RWPE2 (cell line): ENCODE results near the gene ZNF8.

ENCODE experiments used
- ATAC-seq: fragments of 200-7000 bp; cut with Tn5 transposase; 3 replicates; pipeline ENCODE4 v1.9.1; 2021; ENCODE audit warnings: low read depth
- DNase-seq: peaks from one replicate; pipeline ENCODE4 v3.0.0-alpha.2; 2020; ENCODE audit warnings: low spot score
- H3K27ac ChIP-seq: fragments of 450-650 bp; 2 replicates; pipeline ENCODE4 v1.5.1; 2017; ENCODE audit warnings: mild to moderate bottlenecking; ENCODE audit not compliant: poor library complexity, severe bottlenecking
- H3K27me3 ChIP-seq: fragments of 250-450 bp; sonication (Bioruptor Pico); 2 replicates; pipeline ENCODE4 v1.5.1; 2021; ENCODE audit warnings: mild to moderate bottlenecking, moderate library complexity; ENCODE audit not compliant: insufficient read depth, poor library complexity, severe bottlenecking
- H3K36me3 ChIP-seq: fragments of 250-450 bp; sonication (Bioruptor Pico); 2 replicates; pipeline ENCODE4 v1.5.1; 2020; ENCODE audit warnings: low read depth, mild to moderate bottlenecking, moderate library complexity
- H3K4me1 ChIP-seq: fragments of 250-450 bp; sonication (Bioruptor Pico); 2 replicates; pipeline ENCODE4 v1.5.1; 2021; ENCODE audit warnings: mild to moderate bottlenecking, moderate library complexity; ENCODE audit not compliant: insufficient read depth, poor library complexity, severe bottlenecking
- H3K4me3 ChIP-seq: fragments of 250-450 bp; sonication (Bioruptor Pico); 2 replicates; pipeline ENCODE4 v1.5.1; 2021; ENCODE audit warnings: mild to moderate bottlenecking, moderate library complexity; ENCODE audit not compliant: severe bottlenecking
- H3K9me3 ChIP-seq: fragments of 250-450 bp; sonication (Bioruptor Pico); 2 replicates; pipeline ENCODE4 v1.5.1; 2021; ENCODE audit warnings: mild to moderate bottlenecking, moderate library complexity; ENCODE audit not compliant: severe bottlenecking
- TF ChIP-seq, protein P1 (sequence below): fragments of 450-650 bp; IDR thresholded peaks from one replicate; pipeline ENCODE4 v1.5.1; 2017; ENCODE audit warnings: mild to moderate bottlenecking, moderate library complexity; ENCODE audit not compliant: poor library complexity, severe bottlenecking

The ZNF8 gene

DNA sequence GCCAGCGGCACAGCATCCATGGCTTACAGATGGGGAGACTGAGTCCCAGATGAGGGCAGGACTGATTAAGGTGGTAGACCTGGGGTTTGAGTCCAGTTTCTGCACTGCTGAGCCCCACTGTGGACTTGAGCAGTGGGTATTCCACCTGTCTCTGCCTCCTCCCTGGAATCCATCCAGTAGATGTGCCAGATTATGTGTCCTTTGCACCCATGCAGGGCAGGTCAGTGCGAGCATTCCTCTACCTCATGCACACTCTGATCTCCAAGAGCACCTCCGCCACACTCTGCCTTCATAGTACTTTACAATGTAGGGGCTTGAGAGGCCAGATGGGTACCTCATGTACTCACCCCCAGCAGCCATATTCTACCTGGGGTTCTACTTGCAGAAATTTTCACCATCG, 58.1 kb downstream of the ZNF8 start:
- Histone ChIP-seq H3K27me3 (no peaks in the 10 kb centered on the region), H3K36me3 (peaks cover 6% of the 10 kb centered on the region), H3K9me3 (no peaks in the 10 kb centered on the region), H3K4me3 (no peak overlapping the region), H3K27ac (no peak overlapping the region), H3K4me1 (no peaks in the 10 kb centered on the region)
- DNase-seq (no peak), ATAC-seq (no peak)
- TF ChIP-seq, protein P1, sequence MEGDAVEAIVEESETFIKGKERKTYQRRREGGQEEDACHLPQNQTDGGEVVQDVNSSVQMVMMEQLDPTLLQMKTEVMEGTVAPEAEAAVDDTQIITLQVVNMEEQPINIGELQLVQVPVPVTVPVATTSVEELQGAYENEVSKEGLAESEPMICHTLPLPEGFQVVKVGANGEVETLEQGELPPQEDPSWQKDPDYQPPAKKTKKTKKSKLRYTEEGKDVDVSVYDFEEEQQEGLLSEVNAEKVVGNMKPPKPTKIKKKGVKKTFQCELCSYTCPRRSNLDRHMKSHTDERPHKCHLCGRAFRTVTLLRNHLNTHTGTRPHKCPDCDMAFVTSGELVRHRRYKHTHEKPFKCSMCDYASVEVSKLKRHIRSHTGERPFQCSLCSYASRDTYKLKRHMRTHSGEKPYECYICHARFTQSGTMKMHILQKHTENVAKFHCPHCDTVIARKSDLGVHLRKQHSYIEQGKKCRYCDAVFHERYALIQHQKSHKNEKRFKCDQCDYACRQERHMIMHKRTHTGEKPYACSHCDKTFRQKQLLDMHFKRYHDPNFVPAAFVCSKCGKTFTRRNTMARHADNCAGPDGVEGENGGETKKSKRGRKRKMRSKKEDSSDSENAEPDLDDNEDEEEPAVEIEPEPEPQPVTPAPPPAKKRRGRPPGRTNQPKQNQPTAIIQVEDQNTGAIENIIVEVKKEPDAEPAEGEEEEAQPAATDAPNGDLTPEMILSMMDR: no peak

- H3K4me1 ChIP-seq: no peaks in the 10 kb centered on the region
- H3K27ac ChIP-seq: no peak overlapping the region
- no peaks in the 10 kb centered on the region for H3K27me3 ChIP-seq
- TF ChIP-seq, protein P1: no peak
- DNase-seq: no peak
- no peak for ATAC-seq
- H3K36me3 ChIP-seq: peaks cover 6% of the 10 kb centered on the region
- H3K4me3 ChIP-seq: no peak overlapping the region
- no peaks in the 10 kb centered on the region for H3K9me3 ChIP-seq
Observed at GRCh38 chr19:58338336-58338735, 59.6 kb downstream of the ZNF8 start.

DNA sequence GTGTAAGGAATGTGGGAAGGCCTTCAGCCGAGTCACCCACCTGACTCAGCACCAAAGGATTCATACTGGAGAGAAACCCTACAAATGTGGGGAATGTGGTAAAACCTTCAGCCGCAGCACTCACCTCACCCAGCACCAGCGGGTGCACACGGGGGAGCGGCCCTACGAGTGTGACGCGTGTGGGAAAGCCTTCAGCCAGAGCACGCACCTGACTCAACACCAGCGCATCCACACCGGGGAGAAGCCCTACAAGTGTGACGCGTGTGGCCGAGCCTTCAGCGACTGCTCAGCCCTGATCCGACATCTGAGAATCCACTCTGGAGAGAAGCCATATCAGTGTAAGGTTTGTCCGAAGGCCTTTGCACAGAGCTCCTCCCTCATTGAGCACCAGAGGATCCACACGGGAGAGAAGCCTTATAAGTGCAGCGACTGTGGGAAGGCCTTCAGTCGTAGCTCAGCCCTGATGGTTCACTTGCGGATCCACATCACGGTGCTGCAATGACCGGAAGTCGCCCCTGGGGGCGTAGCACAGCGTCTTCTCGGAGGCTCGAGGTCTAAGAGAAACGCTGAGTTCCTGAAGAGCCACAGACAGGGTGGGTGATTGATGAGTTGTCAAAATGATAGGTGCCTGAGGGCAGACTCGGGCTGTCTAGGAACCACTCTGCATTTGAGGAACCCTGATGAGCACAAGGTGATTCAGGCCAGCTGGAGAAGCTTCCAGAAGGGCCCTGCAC, 60.2 kb downstream of the ZNF8 start:
- H3K27ac ChIP-seq: no peak overlapping the region
- H3K9me3 ChIP-seq: no peaks in the 10 kb centered on the region
- ATAC-seq (peak; percentile 45; the same call in 2 of the 3 replicates), DNase-seq (no peak)
- peaks cover 6% of the 10 kb centered on the region for H3K36me3 ChIP-seq
- no peaks in the 10 kb centered on the region for H3K27me3 ChIP-seq
- H3K4me1 ChIP-seq: no peaks in the 10 kb centered on the region
- TF ChIP-seq, protein P1: no peak
- H3K4me3 ChIP-seq: no peak overlapping the region

GRCh38 chr19:58345558-58345957, 66.8 kb downstream of the ZNF8 start:
- Histone ChIP-seq H3K36me3 (no peaks in the 10 kb centered on the region), H3K4me1 (peaks cover 5% of the 10 kb centered on the region), H3K27me3 (no peaks in the 10 kb centered on the region), H3K9me3 (no peaks in the 10 kb centered on the region), H3K27ac (no peak overlapping the region), H3K4me3 (no peak overlapping the region)
- TF ChIP-seq, protein P1: no peak
- DNase-seq: no peak
- no peak for ATAC-seq
